Raji (cell line): ENCODE results near the gene MRPS18B.
A peak's percentile ranks its signal among the peaks of the same experiment; 100 is the strongest.

ENCODE experiments used
- POLR2A ChIP-seq: IDR thresholded peaks from 2 replicates; pipeline ENCODE4 v1.6.1; 2011; ENCODE audit warnings: low read depth, low read length, control low read depth; ENCODE audit not compliant: insufficient read depth

MRPS18B gene

DNA sequence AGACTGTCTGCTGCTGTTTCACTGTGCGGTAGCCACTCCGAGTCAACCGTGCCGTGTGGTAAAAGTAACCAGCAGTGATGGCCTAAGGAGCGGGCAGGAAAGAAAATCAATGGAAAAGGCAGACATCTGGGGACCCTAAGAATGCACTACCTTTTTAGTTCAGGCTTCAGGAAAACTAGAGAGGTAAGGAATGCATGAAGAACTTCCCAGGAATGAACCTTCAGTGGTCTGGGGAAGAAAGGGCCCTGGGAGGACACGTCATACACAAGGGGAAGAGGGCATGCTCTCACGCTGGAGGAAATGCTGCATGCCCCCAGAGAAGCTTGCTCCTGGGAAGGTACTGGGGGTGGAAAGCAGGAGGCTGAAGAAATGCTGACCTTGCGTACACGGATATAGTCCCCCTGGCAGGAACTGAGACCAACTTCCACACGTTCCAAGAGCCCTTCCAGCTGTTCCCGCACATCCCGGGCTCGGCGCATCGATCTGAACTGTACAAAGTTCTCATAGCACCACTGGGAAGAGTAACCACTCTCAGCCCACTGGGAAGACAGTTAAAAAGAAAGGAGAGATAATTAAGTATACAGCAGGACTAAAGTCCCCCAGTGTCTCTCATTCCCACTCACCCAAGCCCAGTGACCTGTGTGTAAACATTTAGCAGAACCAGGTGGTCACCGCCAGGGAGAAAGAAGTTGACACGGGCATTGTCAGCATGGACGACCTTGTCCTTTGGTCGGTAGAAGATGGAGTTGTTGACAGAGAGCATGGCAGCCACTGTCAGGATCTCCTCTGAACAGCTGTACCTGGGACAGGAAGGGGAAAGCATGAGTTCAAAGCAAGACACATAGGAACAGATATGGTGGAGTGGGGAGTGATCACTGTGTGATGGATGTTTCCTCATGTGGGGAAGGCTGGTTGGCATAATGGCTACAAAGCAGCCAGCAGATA lies 37.4 kb downstream of the MRPS18B start:
- TF ChIP-seq POLR2A = no peak

DNA sequence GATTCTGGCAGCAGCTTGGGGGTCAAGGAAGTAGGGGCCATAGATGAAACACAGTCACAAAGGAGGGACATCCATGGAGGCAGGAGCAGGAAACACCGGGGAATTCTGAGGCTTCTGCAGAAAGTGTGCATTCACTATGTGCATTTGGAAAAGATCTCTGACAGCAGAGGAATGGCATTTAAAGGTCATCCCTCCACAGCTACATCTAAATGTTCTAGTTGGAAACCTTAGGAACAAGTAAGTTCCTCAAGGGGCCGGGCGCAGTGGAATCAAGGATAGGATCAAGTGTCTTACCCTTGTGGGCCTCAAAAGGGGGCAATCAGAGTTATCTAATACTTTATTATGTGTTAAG lies 38.1 kb downstream of the MRPS18B start:
- TF ChIP-seq POLR2A = no peak

GRCh38 chr6:30656513-30656912 lies 38.9 kb downstream of the MRPS18B start:
- no peak for TF ChIP-seq POLR2A

DNA sequence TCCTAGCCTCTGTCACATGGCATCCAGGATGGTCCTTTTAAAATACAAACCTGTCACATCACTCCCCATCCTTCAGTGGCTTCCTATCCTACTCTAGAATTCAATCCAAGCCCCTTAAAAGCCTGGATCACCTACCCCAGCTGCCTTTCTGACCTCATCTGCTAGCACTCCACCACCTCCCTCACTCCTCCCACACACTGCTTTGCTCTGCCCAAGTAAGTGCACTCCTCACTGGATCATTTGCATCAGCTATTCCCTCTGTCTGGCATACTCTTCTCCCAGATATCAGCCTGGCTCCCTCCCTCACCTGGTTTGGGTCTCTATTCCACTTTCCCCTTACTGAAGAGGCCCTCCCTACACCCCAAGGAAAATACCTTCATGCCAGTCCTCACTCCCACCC lies 39.8 kb downstream of the MRPS18B start:
- TF ChIP-seq POLR2A = no peak

DNA sequence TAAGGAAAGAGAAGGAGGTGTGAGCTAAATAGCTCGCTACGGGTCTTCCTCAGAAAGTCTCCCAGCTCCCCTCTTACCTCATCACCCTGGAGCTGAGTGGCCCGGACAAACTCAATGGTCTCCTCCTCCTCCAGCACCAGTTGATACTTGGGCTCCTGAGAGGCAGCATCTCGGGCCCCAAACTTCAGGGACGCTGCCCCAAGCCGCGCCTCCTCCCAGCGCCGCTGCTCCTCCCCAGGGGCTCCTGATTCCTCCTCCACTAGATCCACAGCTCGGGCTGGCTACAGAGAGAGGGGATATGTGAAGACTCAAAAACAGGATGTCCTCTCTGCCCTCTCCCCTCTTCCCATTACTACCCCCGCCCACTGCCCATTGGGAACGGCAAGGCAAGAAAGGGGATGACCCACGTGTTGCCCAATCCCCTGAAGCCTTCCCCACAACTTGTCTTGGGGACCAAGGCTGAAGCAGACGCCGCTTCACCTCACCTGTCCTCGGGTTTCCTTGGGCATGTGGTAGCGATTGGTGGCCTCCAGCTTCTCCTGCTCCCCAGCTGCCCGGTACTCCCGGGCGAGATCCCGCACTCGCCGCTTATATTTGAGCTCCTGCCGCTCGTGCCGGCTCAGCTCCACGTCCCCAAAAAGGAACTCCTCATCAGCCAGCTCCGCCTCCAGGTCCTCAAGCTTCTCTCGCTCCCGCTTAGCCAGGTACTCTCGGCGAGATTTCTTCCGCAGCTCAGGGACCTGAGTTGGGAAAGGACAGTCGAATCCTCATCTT lies 47.5 kb downstream of the MRPS18B start:
- TF ChIP-seq POLR2A = no peak

- no peak for TF ChIP-seq POLR2A
These were observed 53.3 kb downstream of the MRPS18B start for GRCh38 chr6:30670760-30671527.

GRCh38 chr6:30672445-30673253 lies 55.0 kb downstream of the MRPS18B start, which contains the start of gene DHX16:
Gene DHX16 (minus strand): TSS chr6:30673006. CDS start chr6:30672841, 165 bp downstream.
- TF ChIP-seq POLR2A = peak; percentile 84
